HG02678 (cell line): ENCODE results near the gene IFI27.

Experiments
- ATAC-seq: cut with Tn5 transposase; IDR thresholded peaks from one replicate; pipeline ENCODE4 v1.9.1; 2021; ENCODE audit warnings: mild to moderate bottlenecking, moderate library complexity; ENCODE audit not compliant: unreplicated experiment

The IFI27 gene

DNA sequence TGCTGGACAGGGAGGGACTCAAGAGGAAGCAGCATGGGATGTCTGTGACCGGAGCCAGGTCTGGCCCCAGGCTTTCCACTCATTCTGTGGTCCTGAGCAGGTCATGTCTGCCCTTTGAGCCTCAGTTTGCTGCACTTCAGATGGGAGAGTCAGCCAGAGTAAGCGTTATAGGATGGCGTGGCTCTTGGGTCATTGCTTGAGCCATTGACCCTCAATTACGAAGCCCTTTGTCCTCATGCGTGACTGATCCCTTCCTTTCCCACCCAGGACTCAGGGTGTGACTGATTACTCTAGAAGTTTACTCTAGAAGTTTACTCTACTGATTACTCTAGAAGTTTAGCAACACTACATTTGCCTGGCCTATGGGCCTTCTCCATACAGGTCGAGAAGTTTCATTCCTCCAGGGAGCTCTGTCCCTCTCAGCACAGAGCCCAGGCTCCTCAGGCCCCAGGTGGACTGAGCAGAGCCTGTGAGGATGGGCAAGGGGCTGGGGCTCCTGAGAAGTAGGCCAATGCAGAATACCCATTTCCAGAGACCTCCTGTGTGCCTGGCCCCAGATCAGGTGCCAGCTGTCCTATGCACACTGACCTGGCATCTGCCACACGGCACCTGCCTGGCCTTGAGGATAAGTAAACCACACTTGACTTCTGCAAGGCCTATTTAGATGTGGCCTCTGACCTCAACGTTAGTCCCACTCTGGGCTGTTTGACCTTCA is 7.6 kb upstream of the IFI27 start:
- ATAC-seq = no peak

DNA sequence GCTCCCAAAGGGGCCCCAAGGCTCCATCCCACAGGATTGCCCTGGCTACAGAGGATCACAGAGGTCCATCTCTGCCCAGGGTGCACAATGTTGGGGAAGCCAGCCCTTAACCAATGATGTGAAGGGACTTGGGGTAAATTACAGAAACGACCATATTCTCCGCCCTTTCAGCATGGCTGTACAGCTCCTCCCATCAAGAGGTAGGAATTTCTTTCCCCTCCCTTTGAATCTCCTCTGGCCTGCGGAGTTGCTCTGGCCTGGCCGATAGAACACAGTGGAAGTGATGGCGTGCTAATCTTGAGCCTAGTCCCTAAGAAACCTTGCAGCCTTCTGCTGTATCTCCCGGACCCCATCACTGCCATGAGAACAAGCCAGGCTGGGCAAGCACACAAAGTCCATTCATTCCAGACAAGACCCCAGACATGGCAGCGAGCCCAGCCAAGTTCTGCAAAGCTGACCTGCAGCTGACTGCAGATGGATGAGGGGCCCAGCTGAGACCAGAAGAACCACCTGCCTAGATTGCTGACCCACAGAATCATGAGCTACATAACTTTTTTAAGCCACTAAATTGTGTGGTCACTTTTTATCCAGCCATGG is 6.9 kb upstream of the IFI27 start:
- no peak for ATAC-seq

DNA sequence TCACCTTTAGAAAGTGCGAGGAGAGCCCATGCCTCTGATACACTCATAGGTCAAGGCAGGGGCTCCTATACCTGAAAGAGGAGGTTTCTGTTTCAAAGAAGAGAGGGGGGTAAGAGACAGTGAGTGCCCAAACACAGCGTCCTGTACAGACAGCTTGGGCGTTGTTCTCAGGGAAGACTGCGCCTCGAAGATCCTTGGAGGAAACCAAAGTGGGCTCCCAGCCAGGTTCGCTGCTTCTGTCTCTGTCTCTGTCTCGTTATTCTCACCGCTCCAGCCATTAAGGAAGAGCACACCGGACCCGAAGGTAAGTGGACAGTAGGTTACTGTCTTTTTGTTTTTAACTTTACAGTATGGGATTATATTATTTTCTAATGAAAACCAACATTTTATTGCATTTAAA is 5.8 kb upstream of the IFI27 start:
- ATAC-seq = no peak

DNA sequence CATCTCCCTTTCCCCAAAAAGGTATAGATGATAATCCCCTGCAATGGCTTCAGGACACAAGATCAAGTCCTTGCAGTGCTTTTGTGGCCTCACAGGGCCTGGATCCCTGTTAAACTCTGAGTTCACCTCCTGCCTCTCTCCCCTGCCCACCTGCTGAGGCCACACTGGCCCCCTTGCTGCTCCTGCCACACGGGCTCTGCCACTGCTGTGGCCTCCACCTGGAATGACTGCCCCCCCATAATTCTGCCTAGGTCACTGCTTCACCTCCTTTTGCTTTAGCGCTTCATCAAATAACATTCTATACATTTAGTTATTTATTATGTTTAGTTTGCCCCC is 653 bp upstream of the IFI27 start:
- no peak for ATAC-seq

DNA sequence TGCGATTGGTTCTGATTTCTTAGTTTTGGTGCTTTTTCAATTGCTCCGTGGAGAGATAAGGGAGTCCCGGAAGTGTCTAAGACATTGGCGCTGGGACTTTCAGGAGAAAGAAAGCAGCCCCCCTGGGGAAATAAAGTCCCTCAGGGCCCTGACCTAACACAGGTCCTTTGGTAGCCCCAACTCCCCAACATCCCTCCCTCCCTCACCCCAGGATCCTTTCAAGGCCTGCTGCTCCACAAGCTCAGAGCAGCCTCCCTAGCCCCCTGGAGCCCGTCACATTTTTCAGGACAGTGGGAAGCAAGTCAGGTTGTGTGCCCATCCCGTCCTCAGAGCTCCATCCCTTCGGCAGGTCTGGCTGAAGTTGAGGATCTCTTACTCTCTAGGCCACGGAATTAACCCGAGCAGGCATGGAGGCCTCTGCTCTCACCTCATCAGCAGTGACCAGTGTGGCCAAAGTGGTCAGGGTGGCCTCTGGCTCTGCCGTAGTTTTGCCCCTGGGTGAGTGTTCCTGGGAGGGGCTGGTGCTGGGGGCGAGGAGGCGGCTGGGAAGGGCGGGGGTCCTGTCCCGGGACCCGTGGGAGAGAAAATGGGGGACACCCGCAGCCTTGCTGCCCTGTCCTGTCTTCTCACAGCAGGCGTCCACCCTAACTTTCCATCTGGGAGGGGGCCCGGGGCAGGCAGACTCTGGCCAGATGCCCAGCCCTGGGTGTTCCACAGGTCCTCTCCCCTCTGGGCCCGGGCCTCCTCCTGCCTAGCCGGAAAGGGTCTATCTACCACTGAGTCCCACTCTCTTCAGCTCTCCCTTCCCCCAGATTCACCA is 950 bp downstream of the IFI27 start:
- ATAC-seq = no peak

DNA sequence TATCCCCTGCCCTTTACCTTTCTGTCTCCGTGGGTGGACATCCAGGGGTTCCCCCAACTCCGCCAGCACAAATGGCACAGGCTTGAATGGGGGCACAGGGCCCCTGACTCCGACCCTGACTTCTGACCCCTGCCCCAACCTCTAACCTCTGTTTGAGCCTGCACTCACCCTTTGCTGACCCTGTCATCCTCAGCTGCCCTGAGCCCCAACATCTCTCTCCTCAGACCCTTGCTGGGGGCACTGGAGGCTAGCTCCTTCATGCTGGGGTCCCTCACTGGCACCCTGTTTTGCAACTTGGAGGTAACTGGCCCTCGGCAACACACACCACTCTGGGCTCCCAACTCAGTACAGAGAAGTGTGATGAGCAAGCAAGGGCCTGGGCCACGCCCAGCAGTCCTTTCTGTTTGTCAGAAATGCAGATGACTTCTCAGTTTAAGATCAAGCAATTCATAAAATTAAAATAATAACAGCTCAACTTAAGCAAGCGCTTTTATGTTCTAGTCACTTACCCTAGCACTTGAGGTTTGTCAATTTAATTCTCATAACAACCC is 2.1 kb downstream of the IFI27 start:
- ATAC-seq = no peak

DNA sequence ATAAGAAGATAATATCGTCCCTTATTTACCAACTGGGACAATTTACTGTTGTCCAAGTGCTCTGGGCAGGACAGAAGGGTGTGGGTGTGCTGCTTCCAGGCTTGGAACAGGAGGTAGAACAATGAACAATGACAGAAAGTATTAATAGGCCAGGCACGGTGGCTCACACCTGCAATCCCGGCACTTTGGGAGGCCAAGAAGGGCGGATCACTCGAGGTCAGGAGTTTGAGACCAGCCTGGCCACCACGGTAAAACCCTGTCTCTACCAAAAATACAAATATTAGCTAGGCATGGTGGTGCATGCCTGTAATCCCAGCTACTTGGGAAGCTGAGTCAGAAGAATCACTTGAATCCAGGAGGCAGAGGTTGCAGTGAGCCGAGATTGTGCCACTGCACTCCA is 2.5 kb downstream of the IFI27 start:
- no peak for ATAC-seq

DNA sequence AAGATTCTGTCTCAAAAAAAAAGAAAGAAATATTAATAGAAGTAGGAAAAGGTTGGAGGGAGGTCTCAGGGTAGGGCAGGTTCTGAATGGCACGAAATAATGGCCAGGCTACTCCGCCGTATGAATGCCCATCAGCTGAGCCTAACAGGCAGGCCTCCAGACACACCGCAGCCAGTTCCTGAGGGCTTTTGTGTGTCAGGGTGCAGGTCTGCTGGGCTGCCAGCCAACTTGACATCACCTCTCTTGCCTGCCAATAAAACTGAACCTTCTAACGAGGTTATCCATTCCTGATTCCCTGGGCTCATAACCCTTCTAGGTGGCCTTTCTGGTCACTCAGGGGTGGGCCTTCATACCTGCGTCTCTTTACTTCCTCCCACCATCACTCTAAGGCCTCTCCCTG is 3.0 kb downstream of the IFI27 start:
- ATAC-seq = no peak

DNA sequence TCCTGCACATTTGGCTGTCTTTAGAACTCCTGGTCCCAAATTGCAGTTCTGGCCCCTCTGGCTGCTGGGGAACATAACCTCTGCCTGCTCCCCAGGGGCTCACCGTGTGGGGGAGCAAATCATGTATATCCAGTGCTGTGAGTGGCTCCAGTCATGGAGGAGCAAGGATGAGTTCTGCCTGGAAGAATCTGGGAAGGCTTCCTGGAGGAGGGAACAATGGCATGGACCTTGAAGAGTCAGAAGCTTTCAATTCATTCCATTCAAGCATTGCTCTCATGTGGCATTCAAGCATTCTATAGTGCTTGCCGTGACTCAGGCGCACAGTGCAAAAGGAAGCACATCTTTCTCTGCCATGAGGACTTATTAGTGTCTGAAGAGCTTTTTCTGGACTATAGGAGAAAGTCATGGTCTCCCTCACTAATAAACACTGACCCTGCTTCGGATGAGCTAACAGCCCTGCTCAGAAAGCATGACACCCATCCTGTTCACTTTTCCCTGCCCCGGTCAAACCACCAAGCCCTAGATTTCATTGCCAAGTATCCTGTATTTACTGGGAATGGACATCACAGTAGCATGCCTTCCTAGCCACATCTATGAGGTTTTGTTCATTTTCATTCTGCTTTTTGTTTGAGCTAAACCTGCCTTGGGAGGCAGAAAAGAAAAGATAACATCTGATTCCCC is 3.5 kb downstream of the IFI27 start:
- no peak for ATAC-seq

DNA sequence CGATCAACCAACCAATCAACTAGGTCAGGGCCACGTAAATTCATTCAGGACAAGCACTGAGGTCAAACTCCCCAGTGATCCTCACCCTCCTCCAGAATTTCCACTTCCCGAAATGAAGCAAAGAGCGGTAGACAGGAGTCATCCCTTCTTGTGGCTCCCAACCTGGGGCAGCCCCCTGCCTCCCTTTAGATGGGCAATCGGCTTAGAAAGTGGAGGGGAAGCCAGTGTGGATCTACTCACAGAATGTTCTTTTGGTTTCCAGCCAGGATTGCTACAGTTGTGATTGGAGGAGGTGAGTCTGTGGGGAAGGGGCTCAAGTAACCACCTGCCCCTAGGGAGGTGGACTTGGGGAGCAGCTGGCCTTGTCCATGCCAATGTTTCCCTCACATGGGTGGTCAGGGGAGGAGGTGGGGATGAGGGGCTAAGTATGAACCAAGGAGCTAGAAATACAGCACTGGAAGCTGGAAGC is 4.1 kb downstream of the IFI27 start:
- no peak for ATAC-seq

DNA sequence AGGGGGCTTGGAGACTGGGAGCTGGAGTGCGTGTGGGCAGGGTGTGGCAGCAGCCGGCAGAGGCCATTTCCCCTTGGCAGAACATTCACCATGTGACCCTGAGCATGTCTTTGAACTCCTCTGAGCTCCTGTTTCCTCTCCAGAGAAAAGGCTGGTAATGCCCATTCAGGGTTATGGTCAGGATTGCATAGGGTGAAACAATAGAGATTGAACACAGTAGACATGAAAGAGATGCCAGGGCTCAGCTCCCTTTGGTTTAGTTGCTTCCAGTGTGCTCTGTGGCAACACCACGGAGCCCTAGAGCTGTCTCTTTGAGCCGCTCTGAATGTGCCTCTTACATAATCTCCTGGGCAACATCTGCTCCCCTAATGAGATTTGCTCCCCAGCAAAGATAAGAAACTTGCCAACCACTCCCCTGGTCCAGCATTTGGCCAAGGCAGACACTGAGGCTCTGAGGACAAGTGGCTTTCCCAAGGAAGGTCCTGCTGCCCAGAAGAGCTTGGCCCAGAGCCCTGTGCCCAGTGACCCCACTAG is 4.6 kb downstream of the IFI27 start:
- no peak for ATAC-seq

DNA sequence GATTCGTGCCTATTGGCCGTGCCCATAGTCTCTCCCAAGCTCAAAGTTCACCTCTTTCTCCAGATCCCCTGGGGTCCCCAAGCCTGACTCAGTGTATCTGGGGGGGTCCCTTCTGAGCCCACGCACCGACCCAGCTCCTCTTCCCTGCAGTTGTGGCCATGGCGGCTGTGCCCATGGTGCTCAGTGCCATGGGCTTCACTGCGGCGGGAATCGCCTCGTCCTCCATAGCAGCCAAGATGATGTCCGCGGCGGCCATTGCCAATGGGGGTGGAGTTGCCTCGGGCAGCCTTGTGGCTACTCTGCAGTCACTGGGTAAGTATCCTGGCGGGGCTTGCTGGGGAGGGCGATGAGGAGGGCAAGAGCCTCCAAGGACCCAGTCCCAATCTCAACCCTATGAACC is 5.1 kb downstream of the IFI27 start:
- no peak for ATAC-seq

DNA sequence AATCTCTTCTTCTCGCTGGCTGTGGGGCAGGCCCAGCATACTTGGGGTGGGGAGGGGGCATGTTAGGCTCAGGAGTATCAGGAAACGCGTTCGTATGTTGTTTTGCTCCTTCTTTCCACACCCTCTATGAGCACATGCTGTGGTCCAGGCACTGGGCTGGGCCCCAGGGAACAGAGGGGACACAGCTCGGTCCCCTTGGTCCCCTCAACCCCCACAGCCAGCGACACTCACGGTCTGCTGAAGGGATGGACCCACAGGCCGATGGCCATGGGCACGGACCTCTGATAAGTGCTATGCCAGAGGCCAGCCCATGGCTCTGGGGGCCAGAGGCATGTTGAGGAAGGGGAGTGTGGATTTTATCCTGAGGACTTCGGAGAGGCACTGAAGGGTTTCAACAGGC is 6.2 kb downstream of the IFI27 start:
- no peak for ATAC-seq

DNA sequence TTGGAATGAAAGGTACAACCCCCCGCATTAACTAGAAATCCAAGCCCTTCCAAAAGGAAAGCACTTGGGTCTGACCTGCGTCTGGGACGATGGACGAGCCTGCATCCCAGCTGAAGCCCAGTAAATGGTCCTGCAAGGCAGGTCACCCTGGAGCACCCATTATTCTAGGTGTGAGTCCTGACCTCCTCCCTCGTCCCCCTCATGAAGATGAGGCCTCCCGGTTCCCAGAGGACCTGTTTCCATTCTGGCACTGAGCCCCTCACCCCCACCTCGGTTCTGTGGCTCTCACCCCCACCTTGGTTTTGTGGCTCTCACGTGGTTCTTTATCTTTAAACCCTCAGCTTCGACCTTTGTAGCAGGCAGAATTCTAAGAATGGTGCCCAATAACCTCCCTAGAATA is 7.3 kb downstream of the IFI27 start:
- ATAC-seq = no peak

DNA sequence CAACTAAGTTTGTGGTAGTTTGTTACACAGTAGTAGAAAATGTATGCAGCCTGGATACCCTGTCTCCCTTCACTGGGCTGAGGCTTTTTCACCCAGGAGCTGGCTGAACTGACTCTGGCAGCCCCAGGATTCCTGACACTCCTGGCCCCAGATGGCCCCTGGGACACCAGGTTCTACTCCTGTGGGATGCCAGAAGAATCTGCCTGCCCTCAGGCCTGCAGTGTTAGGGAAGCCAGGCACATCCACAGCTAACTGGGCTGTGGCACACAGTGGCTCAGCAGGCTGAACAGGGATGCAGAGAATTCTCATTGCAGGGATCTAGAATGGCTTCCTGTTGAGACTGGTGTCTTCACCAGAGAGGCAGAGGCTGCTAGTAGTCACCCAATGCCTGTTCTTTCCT is 8.5 kb downstream of the IFI27 start:
- ATAC-seq = no peak

DNA sequence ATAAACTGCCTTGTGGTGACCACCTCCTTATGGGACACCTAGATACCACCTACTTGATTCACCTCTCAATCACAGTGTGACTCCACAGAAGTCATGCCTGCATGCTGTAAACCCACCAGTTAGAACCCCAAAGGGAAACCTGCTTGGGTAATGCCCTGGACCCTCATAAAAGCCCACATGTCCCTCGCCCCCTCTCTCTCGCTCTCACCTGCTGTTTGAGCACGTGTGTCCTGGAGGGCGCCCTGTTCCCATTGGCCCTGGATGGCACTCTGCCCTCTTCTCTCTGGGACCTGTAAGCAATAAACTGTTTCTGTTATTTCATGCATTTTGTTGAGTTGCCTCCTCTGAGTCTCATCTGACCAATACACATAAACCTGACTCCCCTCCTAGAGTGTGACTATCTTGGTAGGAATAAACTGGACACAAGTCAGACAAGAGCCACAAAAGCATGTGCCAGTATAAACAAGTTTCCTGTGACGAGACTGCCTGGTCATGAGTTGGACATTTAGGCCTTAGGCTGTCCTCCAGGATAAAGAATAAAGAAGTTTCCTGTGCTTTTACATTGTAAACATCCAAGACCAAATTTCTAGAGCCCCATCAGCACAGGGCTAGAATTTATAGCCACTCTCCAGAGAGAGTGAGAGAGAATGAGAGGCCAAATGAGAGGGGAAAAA is 10.3 kb downstream of the IFI27 start:
- ATAC-seq = no peak

DNA sequence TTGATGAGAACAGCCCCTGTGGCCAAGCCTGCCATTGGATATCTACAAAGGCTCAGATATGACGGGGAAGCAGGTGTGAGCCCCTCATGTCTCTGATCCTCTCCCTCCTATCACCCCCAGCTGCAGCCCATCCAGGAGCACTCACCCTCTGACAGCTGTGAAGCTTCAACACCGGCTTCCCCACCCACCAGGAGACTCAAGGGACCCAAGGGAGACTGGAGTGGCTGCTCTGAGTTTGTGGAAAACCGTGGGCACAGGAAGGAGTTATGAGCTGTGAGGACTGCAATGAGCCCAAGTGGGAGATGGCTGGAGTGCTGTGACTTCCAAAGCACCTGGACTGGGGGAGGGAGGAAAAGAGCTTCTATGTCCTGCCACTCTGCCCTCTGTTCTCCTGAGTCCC is 10.9 kb downstream of the IFI27 start:
- ATAC-seq = no peak

DNA sequence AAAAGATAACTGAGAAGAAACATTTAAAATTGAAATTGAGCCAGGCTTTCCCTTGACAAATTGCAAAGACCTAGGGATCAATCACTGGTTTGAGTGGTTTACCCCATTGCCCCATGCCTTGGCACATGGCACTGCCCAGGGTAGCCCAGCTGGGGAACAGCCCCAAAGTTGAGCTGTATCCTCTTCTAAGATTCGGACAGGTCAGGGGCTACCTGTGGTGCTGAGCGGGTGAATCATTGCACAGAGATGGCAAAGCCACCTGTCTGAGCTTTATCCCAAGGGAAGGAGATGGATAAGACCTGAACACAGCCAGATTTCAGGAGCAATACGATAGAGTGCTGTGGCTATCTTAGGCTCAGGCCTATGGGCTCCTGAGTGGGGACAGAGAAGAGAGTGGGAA is 11.9 kb downstream of the IFI27 start:
- no peak for ATAC-seq

DNA sequence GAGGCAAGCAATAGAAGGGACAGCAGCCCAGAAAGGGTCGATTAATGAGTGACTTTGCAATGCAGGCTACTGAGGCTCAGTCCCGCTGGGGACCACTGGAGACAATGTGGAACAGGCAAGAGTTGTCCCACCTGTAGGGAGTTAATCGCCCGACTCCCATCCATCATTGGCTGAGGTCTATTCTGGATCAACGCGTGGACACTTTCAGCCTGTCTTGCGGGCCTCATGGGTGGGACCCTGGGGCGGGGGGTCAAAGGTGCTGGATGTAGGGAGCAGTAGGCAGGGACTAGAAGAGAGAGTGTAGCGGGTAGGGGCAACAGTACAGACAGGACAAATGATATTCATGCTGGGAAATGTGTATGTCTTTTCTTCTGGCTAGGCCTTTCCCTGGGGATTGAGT is 12.8 kb downstream of the IFI27 start:
- ATAC-seq = no peak

DNA sequence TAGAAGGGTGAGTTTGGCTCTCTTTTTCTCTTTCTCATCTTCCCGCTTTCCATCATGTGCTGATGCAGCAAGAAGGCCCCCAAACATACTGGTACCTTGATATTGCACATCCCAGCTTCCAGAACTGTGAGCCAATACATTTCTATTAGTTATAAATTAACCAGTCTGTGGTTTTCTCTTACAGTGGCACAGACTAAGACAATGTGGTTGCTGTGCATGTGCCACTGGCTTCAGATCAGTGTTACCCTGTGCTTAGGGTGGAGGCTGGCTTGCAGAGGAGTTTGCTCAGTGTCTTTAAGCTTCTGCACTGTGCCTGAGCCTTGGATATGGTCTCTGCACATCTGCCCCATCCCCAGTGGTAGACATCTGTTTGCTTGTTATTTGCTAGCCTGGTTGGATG is 13.3 kb downstream of the IFI27 start:
- no peak for ATAC-seq
